Measurements from ENCODE around the gene CRYGA.
"Not testable (repeated sequence)": the region's sequence is repeated elsewhere in the genome, so short reads cannot be mapped to it uniquely, and the experiment has no call there.

Gene CRYGA

GRCh38 chr2:208125251-208125650, 38.1 kb downstream of the CRYGA start:
- DNase-seq, result no peak

- DNase-seq, result not testable (repeated sequence)
Observed at GRCh38 chr2:208124013-208124715, 39.2 kb downstream of the CRYGA start, which contains the start of gene CRYGD. Gene CRYGD, minus strand, starts transcription at chr2:208124524. Its CDS starts 51 bp downstream, at chr2:208124473.

GRCh38 chr2:208122248-208122647, 41.1 kb downstream of the CRYGA start:
- no peak for DNase-seq

- no peak for DNase-seq
Observed at GRCh38 chr2:208118918-208119317, 44.5 kb downstream of the CRYGA start.

- not testable (repeated sequence) for DNase-seq
Observed at GRCh38 chr2:208117390-208117789, 46.0 kb downstream of the CRYGA start.

GRCh38 chr2:208112969-208113368, 50.4 kb downstream of the CRYGA start:
- no peak for DNase-seq

- DNase-seq, result not testable (repeated sequence)
Observed at GRCh38 chr2:208112273-208112745, 51.1 kb downstream of the CRYGA start.

All from activated CD4-positive, CD25-positive, alpha-beta regulatory T cell (primary cell).